GM21786 (cell line): ENCODE measurements around the gene LGALS9.

Experiments used
- ATAC-seq: cut with Tn5 transposase; IDR thresholded peaks from one replicate; pipeline ENCODE4 v1.9.1; 2021; ENCODE audit not compliant: unreplicated experiment

LGALS9 gene

GRCh38 chr17:27630607-27631410 is at the start of gene LGALS9:
Gene LGALS9 (plus strand): TSS chr17:27631188. CDS start chr17:27631266, 78 bp downstream.
- ATAC-seq, result peak; percentile 61

- no peak for ATAC-seq
Observed at GRCh38 chr17:27582696-27583095, 48.3 kb upstream of the LGALS9 start.

GRCh38 chr17:27585153-27585681 is 45.8 kb upstream of the LGALS9 start:
- no peak for ATAC-seq

GRCh38 chr17:27585792-27586191 is 45.2 kb upstream of the LGALS9 start:
- no peak for ATAC-seq

- no peak for ATAC-seq
Observed at GRCh38 chr17:27586203-27586721, 44.7 kb upstream of the LGALS9 start.

GRCh38 chr17:27588354-27588753 is 42.6 kb upstream of the LGALS9 start:
- no peak for ATAC-seq

GRCh38 chr17:27590864-27591263 is 40.1 kb upstream of the LGALS9 start:
- no peak for ATAC-seq

GRCh38 chr17:27591986-27592385 is 39.0 kb upstream of the LGALS9 start:
- no peak for ATAC-seq

- ATAC-seq, result no peak
Observed at GRCh38 chr17:27593232-27593856, 37.6 kb upstream of the LGALS9 start.

GRCh38 chr17:27593857-27594255 is 37.1 kb upstream of the LGALS9 start:
- ATAC-seq, result no peak

- no peak for ATAC-seq
Observed at GRCh38 chr17:27595208-27595607, 35.8 kb upstream of the LGALS9 start.

- no peak for ATAC-seq
Observed at GRCh38 chr17:27596096-27596495, 34.9 kb upstream of the LGALS9 start.

- no peak for ATAC-seq
Observed at GRCh38 chr17:27596566-27597187, 34.3 kb upstream of the LGALS9 start.

GRCh38 chr17:27597188-27597580 is 33.8 kb upstream of the LGALS9 start:
- no peak for ATAC-seq

GRCh38 chr17:27597783-27598320 is 33.1 kb upstream of the LGALS9 start:
- ATAC-seq, result no peak

GRCh38 chr17:27598337-27599050 is 32.5 kb upstream of the LGALS9 start:
- ATAC-seq, result no peak

GRCh38 chr17:27600471-27600870 is 30.5 kb upstream of the LGALS9 start:
- ATAC-seq, result no peak

- no peak for ATAC-seq
Observed at GRCh38 chr17:27601069-27601974, 29.7 kb upstream of the LGALS9 start.

- no peak for ATAC-seq
Observed at GRCh38 chr17:27601975-27602302, 29.0 kb upstream of the LGALS9 start.
